ENCODE results near the gene MRM3.
"Not testable (repeated sequence)": the region's sequence is repeated elsewhere in the genome, so short reads cannot be mapped to it uniquely, and the experiment has no call there.

Gene MRM3

GRCh38 chr17:796609-797008 is 14.5 kb downstream of the MRM3 start:
- DNase-seq (ENCODE audit: low spot score), result no peak

- DNase-seq (ENCODE audit: low spot score), result no peak
Observed at GRCh38 chr17:797236-797840, 15.2 kb downstream of the MRM3 start.

- no peak for DNase-seq (ENCODE audit: low spot score)
Observed at GRCh38 chr17:798246-798645, 16.1 kb downstream of the MRM3 start.

GRCh38 chr17:799261-799660 is 17.1 kb downstream of the MRM3 start:
- DNase-seq (ENCODE audit: low spot score), result no peak

- DNase-seq (ENCODE audit: low spot score), result no peak
Observed at GRCh38 chr17:800446-801242, 18.5 kb downstream of the MRM3 start.

- DNase-seq (ENCODE audit: low spot score), result no peak
Observed at GRCh38 chr17:801660-802059, 19.5 kb downstream of the MRM3 start.

- DNase-seq (ENCODE audit: low spot score), result no peak
Observed at GRCh38 chr17:802481-802880, 20.3 kb downstream of the MRM3 start.

GRCh38 chr17:802901-803881 is 21.0 kb downstream of the MRM3 start:
- no peak for DNase-seq (ENCODE audit: low spot score)

- DNase-seq (ENCODE audit: low spot score), result no peak
Observed at GRCh38 chr17:804541-805435, 22.6 kb downstream of the MRM3 start.

GRCh38 chr17:805886-806285 is 23.7 kb downstream of the MRM3 start:
- not testable (repeated sequence) for DNase-seq (ENCODE audit: low spot score)

GRCh38 chr17:806346-806745 is 24.2 kb downstream of the MRM3 start:
- DNase-seq (ENCODE audit: low spot score), result no peak

GRCh38 chr17:806781-807522 is 24.8 kb downstream of the MRM3 start:
- no peak for DNase-seq (ENCODE audit: low spot score)

GRCh38 chr17:807523-808294 is 25.6 kb downstream of the MRM3 start:
- no peak for DNase-seq (ENCODE audit: low spot score)

GRCh38 chr17:811051-811784 is 29.1 kb downstream of the MRM3 start:
- no peak for DNase-seq (ENCODE audit: low spot score)

- DNase-seq (ENCODE audit: low spot score), result no peak
Observed at GRCh38 chr17:812638-813204, 30.6 kb downstream of the MRM3 start.

GRCh38 chr17:814371-814770 is 32.2 kb downstream of the MRM3 start:
- DNase-seq (ENCODE audit: low spot score), result no peak

- no peak for DNase-seq (ENCODE audit: low spot score)
Observed at GRCh38 chr17:819251-819650, 37.1 kb downstream of the MRM3 start.

- DNase-seq (ENCODE audit: low spot score), result no peak
Observed at GRCh38 chr17:823501-823902, 41.3 kb downstream of the MRM3 start.

- no peak for DNase-seq (ENCODE audit: low spot score)
Observed at GRCh38 chr17:824378-824777, 42.2 kb downstream of the MRM3 start.
